ENCODE data around the gene ELOVL4. TPM values are rescaled to one million over a fixed set of nuclear protein-coding genes. Genes with fewer than 3 reads are reported as not detected.

The ELOVL4 gene
- total and polyA plus RNA-seq, 2 donors from 2014 or later = 0.38 to 2.1 TPM

GRCh38 chr6:79943133-79943532 is 4.2 kb downstream of the ELOVL4 start:
- Histone ChIP-seq H3K27ac (ENCODE audit: low read depth in 2 of 2, low read length in 2 of 2) (no peak overlapping the region), H3K9ac (ENCODE audit: low read length in 3 of 3) (no peak overlapping the region), H3K4me1 (ENCODE audit: control insufficient read depth in 2 of 3, insufficient read depth in 2 of 3, low read depth in 1 of 3, low read length in 3 of 3) (peaks cover 0 to 6% (median 4%) of the 10 kb centered on the region in 3 donors), H3K4me3 (ENCODE audit: low read length in 3 of 3) (no peak overlapping the region), H3K9me3 (ENCODE audit: control insufficient read depth in 2 of 3, insufficient read depth in 1 of 3, low read length in 3 of 3) (no peaks in the 10 kb centered on the region), H3K36me3 (ENCODE audit: control insufficient read depth in 2 of 3, insufficient read depth in 3 of 3, low read length in 3 of 3) (no peaks in the 10 kb centered on the region), H3K27me3 (ENCODE audit: control insufficient read depth, insufficient read depth, low read length) (no peaks in the 10 kb centered on the region)
- intact Hi-C loops (cut with DNase I) = no loop called here
- TF ChIP-seq CTCF (IDR thresholded peaks at IDR 0.05; ENCODE audit: borderline replicate concordance, extremely low read depth, insufficient read depth) = no peak
- FAIRE-seq = no peak
- no peak for DNase-seq

- Histone ChIP-seq H3K27me3 (ENCODE audit: control insufficient read depth, insufficient read depth, low read length) (no peaks in the 10 kb centered on the region), H3K27ac (ENCODE audit: low read depth in 2 of 2, low read length in 2 of 2) (no peak overlapping the region), H3K4me1 (ENCODE audit: control insufficient read depth in 2 of 3, insufficient read depth in 2 of 3, low read depth in 1 of 3, low read length in 3 of 3) (peaks cover 0 to 4% (median under 1%) of the 10 kb centered on the region in 3 donors), H3K9me3 (ENCODE audit: control insufficient read depth in 2 of 3, insufficient read depth in 1 of 3, low read length in 3 of 3) (no peaks in the 10 kb centered on the region), H3K9ac (ENCODE audit: low read length in 3 of 3) (no peak overlapping the region), H3K36me3 (ENCODE audit: control insufficient read depth in 2 of 3, insufficient read depth in 3 of 3, low read length in 3 of 3) (no peaks in the 10 kb centered on the region), H3K4me3 (ENCODE audit: low read length in 3 of 3) (no peak overlapping the region)
- intact Hi-C loops (cut with DNase I) = no loop called here
- no peak for TF ChIP-seq CTCF (IDR thresholded peaks at IDR 0.05; ENCODE audit: borderline replicate concordance, extremely low read depth, insufficient read depth)
- DNase-seq (no peak), FAIRE-seq (no peak)
Measured at GRCh38 chr6:79941489-79942151, 5.7 kb downstream of the ELOVL4 start.

- no peak overlapping the region for H3K9ac ChIP-seq (ENCODE audit: low read length in 3 of 3)
- no peak overlapping the region for H3K27ac ChIP-seq (ENCODE audit: low read depth in 2 of 2, low read length in 2 of 2)
- H3K9me3 ChIP-seq (ENCODE audit: control insufficient read depth in 2 of 3, insufficient read depth in 1 of 3, low read length in 3 of 3) = no peaks in the 10 kb centered on the region
- FAIRE-seq (no peak), DNase-seq (no peak)
- no peak for TF ChIP-seq CTCF (IDR thresholded peaks at IDR 0.05; ENCODE audit: borderline replicate concordance, extremely low read depth, insufficient read depth)
- no peaks in the 10 kb centered on the region for H3K27me3 ChIP-seq (ENCODE audit: control insufficient read depth, insufficient read depth, low read length)
- H3K36me3 ChIP-seq (ENCODE audit: control insufficient read depth in 2 of 3, insufficient read depth in 3 of 3, low read length in 3 of 3) = no peaks in the 10 kb centered on the region
- no peak overlapping the region for H3K4me3 ChIP-seq (ENCODE audit: low read length in 3 of 3)
- intact Hi-C loops (cut with DNase I) = no loop called here
- H3K4me1 ChIP-seq (ENCODE audit: control insufficient read depth in 2 of 3, insufficient read depth in 2 of 3, low read depth in 1 of 3, low read length in 3 of 3) = no peaks in the 10 kb centered on the region
Measured at GRCh38 chr6:79928478-79928998, 18.8 kb downstream of the ELOVL4 start.

Measured in kidney (tissue), 14 donors.